NCI-H226 (cell line): Measurements from ENCODE around the gene PPM1L.
"Not testable (repeated sequence)": the region's sequence is repeated elsewhere in the genome, so short reads cannot be mapped to it uniquely, and the experiment has no call there.

Experiments used
- DNase-seq: peaks from one replicate; pipeline ENCODE4 v3.0.0-alpha.2; 2015

The PPM1L gene

DNA sequence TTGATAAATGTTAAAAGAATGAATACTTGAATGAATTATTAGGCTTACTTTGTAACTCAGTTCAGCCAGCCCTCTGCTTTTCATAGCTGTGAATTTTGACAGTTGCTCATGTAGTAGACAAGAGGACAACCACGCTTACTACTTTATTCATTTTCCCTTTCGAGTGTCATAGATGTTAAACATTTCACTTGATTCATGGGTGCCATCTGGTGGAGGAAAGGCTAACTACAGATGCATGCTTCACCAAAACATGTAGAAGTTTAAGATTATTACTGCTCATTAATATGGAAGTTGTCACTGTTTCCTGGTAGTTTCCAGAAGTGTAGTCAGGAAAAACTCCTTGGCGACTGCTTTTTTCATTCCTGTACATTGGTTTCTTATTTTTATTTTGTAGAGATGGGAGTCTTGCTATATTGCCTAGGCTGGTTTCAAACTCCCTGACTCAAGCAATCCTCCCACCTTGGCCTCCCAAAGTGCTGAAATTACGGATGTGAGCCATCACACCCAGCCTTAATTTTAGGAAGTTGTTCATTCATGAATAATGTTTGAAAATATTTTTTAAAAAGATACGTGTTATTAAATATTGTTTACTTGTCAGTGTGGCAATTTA is 186.0 kb downstream of the PPM1L start:
- peak; percentile 19 for DNase-seq

DNA sequence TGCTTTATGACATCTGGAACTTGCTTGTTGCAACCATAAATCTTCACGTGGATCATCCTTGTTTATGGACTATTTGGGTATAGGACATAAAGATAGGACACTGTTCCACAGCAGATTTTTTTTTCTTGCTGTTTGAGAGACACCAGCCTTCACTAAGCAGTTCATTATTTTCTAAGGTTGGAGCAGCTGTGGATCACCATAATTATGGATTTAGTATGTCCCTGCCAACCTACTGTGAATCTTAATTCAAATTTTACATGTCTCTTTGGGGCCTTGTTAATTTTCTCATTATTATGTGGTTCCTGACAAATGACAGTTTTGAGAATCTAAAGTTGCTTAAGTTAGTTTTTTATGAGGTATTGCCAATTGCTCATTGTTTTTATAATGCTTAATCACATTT is 188.0 kb downstream of the PPM1L start:
- no peak for DNase-seq

DNA sequence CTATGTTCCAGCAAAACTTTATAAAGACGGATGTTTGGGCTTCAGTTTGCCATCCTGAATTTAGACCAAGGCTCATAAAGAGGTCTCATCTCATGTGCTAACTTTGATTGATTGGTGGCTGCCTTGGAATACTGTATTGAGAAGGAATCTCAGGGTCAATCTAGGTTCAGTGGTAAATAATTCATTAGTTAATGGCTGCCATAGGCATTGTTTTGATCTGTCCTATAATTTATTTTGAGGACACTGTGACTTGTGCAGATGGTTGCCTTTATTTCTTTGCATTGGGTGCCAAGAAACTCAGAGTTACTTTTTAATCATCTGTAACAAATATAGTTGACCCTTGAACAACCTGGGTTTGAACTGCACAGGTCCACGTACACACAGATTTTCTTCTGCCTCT is 189.3 kb downstream of the PPM1L start:
- DNase-seq = no peak

DNA sequence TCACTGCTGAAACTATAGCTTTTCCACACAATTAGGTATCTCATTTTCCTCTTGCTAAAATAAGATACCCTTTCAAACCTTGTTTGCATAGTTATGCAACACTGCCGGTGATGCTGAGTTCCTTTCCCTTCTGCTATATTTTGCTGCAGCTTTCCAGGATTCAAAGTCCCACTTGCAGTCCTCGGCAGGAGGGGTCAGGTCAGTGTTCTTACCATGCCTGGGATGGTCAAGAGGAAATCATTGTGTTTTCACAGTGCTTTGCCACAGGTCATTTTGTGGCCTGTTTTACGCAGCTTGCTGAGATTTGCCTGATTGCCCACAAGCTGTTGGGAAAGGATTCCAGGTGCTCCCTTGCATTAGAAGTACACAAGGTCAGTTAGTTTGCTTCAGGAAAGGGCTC is 192.2 kb downstream of the PPM1L start:
- DNase-seq = no peak

DNA sequence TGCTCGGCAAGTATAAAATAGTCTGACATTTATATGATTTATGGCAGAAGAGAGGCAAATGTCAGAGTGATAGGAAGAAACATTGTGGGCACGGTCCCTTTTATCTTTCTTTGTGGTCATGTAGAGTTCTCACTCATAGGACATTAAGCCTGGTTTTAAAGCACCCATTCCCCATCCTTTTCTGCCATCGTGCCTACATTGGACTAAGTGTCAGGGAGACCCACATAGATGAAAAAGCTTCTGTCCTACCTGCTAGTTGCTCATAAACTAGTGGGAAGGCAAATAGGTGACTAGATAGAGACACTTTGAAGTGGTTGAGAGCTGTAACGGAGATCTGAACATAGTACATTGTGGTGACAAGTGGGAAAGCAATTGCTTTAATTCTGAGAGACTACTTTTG is 193.4 kb downstream of the PPM1L start:
- no peak for DNase-seq

DNA sequence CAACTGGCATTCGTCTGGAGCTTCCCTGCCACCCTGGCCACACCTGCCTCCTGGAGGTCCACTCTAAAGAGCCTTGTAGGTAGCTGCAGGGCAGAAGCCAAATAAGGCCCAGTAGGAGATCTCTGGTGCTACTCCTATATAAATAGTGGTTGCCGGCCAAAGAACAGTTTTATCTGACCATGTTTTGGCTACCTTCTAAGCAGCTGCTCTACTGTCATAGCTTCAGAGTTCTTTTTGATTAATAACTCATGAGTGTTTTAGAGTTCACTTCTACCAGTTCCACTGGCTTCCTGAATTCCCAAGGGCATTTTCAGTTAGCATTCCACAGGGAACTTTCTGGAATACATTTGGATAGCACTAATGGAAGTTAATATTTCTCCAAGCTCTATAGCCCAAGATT is 194.5 kb downstream of the PPM1L start:
- DNase-seq = no peak

DNA sequence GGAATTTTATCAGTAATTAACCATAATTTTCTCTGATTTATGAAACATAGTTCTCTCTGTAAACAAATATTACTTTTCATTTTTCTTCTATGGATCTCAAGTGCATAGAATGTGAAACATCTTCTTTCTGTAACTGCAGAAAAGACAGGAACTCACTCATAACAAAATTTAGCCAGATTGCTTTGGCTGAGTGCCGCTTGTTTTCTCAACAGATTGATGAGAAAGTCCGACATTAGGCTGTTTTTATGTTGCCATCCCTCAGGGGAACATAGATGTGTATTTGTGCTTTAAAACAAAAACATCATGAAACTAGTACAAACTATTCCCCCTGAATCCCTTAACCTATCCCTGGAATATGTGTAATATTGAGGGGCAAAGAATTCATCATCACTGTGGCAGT is 194.9 kb downstream of the PPM1L start:
- DNase-seq = no peak

DNA sequence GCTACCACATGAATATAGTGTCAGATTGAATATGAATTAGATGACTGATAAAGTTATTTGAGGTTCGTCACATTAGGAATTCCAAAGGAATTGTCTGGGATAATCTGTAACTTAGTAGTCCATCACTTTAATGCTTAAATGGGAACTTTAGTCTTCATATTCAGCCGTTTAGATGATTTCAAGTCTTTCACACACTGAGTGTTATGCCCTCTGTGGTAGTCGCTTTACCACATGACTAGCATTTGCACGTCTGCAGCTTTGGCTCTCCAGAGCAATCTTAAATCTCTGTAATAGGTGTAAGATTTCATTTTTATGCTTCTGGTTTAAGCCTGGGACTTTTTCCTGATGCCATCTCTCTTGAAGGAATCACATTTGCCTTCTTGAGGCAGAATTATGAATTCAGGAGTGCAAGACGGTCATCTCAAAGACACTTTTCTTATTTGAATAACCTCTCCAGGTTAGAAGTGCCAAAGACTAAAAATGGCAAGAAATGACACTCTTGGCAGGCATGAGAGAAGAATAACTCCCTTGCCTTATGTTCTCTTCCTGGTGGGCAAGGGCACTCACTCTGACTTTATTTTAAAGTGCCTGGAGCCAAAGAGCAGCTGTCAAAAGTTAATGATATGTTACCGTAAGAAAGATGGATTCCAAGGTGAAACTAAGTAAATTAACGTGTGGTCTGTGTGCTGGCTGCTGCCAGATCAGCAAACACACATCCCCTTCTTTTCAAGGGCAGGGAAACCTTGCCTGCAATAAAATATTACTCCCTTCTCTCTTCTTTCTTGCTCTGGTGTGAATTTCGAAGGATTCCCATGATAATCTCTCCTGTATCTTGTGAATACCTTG is 195.8 kb downstream of the PPM1L start:
- no peak for DNase-seq

DNA sequence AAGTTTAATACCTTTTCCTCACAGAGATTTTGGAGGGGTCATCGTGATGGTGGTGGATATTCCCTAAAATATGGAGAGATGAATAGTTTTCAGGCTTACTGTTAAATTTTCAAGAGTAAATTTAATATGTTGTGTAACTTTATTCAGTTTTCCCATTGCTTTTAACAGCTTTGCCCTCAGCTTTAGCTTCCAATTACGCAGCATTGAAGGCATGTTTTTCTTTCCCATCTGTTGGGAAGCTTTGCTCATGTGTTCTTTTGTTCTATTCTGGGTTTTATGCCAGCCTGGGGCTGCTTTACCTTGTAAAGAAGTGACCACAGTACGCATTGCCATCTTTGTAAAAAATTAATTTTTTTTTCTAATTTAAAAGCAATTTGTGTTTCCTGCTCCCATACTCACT is 197.7 kb downstream of the PPM1L start:
- no peak for DNase-seq

DNA sequence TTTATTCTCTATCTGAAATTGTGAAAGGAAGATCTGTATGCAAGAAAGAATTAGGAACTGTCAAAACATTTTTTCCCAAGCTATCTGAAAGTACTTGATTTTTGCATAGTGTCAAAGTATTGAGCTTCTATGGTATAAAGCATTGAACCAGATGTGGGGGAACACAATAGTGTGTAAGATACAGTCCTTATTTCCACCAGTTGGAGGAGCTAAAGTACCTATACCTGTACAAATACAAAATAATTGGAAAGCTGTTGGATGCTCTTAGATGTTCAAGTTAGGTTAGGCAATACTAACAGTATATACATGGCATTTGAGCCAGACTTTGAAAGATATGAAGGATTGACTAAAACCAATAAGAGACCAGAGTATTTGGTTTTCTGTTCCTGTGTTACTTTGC is 200.8 kb downstream of the PPM1L start:
- DNase-seq = no peak

DNA sequence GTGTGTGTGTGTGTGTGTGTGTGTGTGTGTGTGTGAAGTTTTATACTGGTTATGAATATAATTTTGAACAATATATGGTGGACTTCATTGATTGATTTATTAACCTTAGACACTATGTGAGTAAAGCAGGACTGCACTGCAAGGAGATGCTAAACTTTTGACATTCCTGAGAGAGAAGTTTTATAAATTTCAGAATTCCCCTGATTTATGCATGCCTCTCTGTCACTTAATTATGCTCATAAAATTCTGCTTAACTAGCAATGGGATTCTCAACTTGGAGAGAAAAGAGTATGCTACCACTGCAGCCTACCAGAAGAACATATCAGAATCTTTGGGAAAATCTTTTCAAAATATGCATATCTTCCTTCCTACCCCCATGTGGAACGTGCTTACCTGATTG is 204.5 kb downstream of the PPM1L start:
- DNase-seq = no peak

DNA sequence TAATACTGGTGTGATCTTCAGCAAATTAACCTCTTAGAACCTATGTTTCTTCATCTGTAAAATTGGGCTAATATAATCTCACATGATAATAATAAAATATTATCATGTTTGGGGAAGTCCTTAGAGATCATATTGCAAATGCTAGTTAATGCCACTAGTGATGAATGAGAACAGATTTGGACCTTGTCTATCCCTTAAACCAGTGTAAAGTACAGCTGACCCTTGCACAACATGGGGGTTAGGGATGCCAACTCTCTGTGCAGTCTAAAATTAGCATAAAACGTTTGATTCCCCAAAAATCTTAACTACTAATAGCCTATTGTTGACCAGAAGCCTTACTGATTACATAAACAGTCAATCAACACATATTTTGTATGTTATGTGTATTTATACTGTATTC is 207.9 kb downstream of the PPM1L start:
- DNase-seq = no peak

DNA sequence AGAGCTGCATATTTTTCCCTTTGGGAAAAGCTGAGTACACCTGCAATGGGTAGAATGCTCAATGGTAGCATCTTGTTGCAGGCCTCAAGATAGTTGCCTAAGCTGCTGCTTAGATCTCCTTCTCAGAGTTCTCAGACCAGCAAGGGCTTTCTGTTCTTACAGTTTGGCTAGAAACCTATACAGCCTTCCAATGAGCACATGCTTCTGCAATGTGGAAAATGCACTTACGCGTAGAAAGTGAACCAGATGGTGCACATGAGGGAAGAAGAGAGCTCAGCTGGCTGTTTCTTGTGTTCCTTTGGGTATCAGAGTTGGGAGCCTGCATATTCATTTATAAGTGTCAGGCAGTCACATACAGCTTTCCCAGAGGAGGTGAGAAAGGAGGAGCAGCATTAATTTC is 212.7 kb downstream of the PPM1L start:
- DNase-seq = no peak

DNA sequence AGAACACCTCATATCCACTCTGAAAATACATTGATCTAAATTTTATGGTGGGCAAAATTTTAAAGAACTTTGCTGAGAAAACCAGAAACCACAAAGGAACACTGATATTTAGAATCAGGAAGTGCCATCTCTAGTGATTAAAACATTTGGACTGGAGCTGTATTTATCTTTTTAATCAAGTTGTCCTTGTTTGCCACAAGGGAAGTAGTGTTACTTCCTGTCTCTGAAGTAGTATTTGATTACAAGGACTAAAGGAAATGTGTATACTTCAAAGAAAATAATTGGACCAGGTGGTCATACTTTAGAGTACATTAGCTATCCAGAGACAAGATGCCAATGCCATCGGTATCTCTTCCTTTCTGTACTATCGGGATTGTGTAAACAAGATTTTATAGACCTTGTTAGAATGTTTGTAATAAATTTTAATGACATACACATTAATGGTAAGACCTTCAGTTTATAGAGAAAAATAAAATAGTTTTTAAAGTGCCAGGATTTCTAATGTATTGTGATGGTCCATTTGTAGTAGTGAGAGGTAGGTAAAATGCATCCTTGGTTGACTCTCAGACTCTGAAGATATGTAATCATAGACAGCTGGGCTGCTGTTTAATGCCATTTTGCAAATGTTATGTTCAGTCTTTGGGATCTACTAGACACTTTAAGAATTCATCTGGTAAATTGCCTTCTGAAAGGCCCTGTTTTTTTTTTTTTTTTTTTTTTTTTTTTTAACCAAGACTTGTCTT is 217.2 kb downstream of the PPM1L start:
- DNase-seq = no peak

DNA sequence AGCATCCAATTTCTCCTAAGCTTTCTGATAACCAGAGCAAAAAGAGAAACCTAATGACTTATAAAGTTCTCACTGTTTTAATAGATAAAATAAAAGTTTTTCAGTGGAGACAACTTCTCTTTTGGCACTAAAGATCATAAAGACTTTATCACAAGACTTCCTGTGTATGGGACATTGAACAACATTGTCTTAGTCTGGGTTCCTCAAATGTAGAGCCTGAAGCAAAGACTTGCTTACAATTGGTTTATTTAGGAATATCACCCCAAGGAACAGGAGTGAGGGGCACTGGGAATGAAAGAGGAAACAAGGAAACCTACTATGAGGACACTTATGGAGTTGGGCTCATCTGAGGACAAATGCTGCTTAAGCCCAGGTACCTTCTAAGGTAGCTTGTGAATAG is 221.7 kb downstream of the PPM1L start:
- DNase-seq = no peak

DNA sequence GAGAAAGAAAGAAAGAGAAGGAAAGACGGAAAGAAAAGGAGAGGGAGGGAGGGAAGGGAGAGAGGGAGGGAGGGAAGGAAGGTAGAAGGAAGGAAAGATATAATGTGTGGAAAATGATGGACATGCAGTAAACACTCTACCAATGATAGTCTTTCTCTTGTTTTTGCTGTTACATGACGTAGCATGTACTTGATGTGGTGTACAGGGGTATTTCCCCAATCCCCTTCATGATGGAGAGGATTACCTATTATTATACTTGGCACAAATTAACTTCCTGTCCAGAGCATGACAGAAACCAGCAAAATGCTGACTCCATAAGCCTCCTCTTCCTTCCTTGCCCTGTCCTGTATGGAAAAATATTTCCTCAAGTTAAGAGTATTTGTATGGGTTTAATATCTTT is 224.7 kb downstream of the PPM1L start:
- DNase-seq = no peak

DNA sequence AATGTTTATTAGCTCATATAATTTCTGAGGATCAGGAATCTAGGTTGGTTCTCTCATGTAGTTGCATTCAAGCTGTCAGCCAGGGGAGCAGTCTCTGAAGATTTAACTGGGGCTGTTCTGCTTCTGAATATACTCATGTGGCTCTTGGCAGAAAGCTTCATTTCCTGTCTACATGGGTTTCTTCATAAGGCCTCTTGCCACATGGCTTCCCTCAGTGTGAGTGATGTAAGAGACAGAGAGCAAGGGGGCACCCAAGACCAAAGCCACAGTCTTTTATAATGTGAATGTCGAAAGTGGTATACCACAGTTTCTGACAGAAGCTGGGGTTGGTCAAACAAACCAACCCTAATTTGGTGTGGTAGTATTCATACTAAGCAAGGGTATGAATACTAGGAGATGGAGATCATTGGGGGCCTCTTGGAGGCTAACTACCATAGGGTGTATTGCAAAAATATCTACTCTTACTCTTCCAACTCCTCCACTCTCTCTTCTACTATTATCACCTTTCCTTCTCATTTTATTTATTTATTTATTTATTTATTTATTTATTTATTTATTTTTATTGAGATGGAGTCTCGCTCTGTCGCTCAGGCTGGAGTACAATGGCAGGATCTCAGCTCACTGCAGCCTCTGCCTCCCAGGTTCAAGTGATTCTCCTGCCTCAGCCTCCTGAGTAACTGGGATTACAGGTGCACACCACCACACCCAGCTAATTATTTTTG is 225.3 kb downstream of the PPM1L start:
- DNase-seq = no peak

DNA sequence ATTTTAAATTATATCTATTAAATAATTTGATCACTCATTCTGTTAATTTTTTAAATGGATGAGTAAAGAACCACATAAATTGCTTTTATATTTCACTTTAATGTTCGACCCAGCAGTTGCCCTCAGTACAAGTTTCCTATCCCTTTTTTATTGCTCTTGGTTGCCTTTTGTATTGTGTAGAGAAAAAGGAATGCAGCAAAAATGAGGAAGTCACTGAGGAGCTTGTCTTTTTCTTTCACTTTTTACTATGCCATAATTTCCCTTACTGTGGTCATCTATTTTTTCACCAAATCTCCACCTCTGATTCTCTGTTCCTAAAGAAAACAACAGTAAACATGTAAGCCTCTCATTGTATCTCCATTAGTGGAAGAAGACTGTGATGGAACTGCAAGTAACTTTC is 226.5 kb downstream of the PPM1L start:
- DNase-seq = no peak

DNA sequence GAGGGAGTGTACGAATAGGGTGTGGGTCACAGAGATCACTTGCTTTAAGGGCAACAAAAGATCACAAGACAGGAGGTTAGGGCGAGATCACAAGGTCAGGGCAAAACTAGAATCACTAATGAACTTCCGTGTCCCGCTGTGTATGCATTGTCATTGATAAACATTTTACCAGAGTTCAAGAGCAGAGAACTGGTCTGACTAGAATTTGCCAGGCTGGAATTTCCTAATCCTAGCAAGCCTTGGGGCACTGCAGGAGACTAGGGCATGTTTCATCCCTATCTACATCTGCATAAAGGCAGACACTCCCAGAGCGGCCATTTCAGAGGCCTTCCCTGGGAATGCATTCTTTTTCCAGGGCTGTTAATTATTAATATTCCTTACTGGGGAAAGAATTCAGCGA is 227.9 kb downstream of the PPM1L start:
- DNase-seq = not testable (repeated sequence)

DNA sequence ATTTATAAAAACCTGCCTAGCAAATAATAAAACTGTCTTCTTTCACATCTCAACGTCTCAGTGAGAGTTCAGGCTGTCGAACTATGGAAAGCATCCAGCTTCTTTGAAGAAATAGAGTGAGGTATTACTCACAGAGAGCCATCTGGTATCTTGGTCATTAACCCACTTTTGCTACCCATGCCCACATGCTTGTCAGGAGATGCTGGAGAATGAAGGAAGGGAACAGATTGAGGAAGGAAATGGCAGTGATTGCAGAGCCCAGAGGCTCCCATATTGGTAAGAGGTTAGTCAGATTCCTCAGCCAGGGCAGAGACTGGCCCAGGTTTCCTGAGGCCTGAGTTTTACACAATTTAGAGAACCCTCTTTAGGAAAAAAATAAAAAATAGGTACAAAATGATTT is 230.0 kb downstream of the PPM1L start:
- no peak for DNase-seq

DNA sequence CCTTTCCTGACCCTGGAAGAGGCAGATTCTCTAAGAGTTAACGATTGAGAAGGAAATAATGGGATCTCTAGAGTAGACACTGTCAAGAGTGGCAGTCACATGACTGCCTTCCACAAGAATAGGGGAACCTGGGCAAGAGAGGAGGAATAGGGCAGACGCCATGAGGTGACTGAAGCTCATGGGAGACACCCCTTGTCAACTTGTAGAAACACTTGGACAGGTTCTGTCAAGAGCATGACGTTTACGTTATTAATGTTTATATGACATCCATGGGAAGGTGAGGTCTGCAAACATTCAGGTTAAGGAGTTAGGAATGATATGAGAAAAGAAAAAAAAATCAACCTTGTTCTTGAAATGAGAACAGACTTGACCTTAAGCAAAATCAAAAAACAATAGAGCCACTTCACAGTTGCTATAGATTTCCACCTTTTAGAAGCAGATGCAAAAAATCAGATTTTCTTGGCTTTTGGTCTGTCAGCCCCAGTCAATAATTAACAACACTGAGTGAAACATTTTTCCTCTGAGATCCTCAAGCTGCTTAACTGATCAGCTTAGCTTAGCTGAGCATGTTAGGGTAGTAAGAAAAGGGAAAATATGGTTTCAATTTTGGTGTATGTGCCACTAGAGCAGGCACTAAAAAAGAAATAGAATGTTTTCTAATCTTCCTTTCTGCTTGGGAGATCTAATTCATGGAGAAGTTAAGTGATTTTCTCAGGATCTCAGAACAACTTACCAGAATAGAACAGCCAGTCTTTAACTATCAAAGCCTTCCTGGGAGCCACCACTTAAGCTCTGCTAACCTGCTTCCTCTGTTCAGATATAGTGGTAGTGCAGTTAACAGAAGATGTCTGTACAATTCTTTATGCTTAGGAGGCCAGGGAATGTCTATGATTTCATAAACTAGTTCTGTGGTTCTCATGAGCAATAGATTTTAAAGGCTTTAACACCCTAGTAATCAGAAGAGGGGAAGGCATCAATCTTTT is 232.2 kb downstream of the PPM1L start:
- DNase-seq = no peak

DNA sequence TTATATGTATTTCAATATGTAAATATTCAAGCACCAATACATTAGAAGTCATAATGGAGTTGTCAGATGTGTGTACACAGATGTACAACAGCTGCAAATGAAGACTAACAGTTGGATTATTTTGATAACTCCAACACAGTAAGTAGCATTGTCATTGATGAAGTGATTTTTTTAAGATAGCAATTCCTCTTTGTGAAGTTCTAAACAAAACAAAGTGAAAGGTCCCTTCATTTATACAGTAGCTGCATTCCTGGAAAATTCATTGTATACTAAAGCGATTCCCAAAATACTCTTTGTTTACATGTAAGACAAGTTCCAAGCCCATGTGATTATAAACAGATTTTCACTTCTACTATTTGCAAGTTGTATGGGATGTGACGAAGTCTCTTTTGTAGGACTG is 234.4 kb downstream of the PPM1L start:
- DNase-seq = no peak
